Measurements from ENCODE around the gene RBMS3.

Gene RBMS3

GRCh38 chr3:29677421-29677820, 396.6 kb downstream of the RBMS3 start:
- no peak for DNase-seq (ENCODE audit: low read depth in 2 of 2)

- DNase-seq (ENCODE audit: low read depth in 2 of 2), result no peak
Observed at GRCh38 chr3:29679944-29680343, 399.1 kb downstream of the RBMS3 start.

- DNase-seq (ENCODE audit: low read depth in 2 of 2), result no peak
Observed at GRCh38 chr3:29683018-29683993, 402.4 kb downstream of the RBMS3 start.

- DNase-seq (ENCODE audit: low read depth in 2 of 2), result no peak
Observed at GRCh38 chr3:29686889-29687592, 406.2 kb downstream of the RBMS3 start.

DNA sequence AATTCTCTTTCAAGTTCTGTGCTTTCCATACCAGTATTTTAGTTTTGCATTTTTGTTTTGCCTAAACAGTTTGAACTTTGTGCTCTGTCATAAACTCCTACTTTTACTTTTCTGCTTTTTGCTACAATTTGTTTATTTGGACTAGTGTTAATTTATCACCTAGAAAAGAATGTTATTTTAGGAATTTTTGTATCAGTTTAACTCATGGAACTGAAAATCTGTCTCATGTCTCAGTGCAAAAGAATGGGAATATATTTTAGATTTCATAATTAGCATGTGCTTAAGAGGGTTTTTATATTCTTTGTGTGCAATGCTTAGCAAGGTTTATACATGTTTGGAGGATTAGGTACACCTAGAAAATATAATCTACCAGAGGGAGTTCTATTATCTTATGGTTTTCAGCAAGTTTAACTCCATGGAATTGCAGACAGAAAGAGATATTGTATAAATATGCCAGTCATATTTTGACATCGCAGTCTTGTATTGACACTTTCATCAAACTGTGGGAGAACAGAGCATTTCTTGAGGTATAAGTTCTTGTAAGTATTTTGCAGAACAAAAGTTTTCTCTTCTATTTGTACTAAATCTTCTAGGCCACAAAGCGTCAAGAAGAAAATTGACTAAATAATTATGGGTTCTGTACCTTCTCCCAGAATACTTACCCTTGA, 409.9 kb downstream of the RBMS3 start:
- DNase-seq (ENCODE audit: low read depth in 2 of 2), result no peak

DNA sequence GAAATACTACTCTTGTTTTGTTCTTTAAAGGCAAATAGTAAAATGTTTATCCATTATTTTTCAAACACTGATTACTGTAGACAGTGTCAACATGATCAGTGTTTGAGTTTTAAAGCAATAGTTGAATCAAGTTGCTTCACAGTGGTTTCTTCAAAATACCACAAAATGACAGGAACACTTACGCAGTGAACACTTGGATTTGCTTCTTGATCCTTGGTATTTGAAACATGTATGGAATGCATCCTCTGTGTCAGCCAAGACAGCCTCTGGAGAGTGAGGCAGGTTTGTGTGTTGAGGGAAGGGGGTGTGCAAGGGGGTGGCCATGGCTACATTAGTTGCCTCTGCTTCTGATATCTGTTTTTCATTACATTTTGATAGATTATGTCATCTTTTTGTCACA, 413.0 kb downstream of the RBMS3 start:
- no peak for DNase-seq (ENCODE audit: low read depth in 2 of 2)

- no peak for DNase-seq (ENCODE audit: low read depth in 2 of 2)
Observed at GRCh38 chr3:29694331-29694730, 413.5 kb downstream of the RBMS3 start.

- DNase-seq (ENCODE audit: low read depth in 2 of 2), result no peak
Observed at GRCh38 chr3:29694783-29695182, 413.9 kb downstream of the RBMS3 start.

- no peak for DNase-seq (ENCODE audit: low read depth in 2 of 2)
Observed at GRCh38 chr3:29695201-29695600, 414.3 kb downstream of the RBMS3 start.

GRCh38 chr3:29695643-29696198, 414.9 kb downstream of the RBMS3 start:
- DNase-seq (ENCODE audit: low read depth in 2 of 2), result no peak

GRCh38 chr3:29696311-29696710, 415.4 kb downstream of the RBMS3 start:
- no peak for DNase-seq (ENCODE audit: low read depth in 2 of 2)

GRCh38 chr3:29697989-29698388, 417.1 kb downstream of the RBMS3 start:
- DNase-seq (ENCODE audit: low read depth in 2 of 2), result no peak

DNA sequence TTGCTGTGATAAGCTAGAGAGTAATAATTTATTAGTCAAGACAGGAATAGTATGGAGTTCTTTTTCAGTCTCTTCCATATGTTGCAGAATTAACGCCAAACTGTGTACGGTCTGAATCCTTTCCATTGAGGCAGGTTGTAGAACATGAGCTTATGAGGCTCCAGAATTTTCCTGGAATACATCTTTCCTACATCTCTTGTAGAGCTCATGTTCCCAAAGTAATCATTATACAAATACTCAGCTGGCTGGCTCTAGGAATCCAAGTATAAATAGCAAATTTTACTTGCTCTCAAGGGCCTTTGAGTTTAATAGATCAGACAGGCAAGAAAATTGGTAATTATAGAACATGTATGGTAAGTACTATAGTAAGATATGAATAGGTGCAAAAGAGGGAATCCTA, 419.4 kb downstream of the RBMS3 start:
- DNase-seq (ENCODE audit: low read depth in 2 of 2), result no peak

DNA sequence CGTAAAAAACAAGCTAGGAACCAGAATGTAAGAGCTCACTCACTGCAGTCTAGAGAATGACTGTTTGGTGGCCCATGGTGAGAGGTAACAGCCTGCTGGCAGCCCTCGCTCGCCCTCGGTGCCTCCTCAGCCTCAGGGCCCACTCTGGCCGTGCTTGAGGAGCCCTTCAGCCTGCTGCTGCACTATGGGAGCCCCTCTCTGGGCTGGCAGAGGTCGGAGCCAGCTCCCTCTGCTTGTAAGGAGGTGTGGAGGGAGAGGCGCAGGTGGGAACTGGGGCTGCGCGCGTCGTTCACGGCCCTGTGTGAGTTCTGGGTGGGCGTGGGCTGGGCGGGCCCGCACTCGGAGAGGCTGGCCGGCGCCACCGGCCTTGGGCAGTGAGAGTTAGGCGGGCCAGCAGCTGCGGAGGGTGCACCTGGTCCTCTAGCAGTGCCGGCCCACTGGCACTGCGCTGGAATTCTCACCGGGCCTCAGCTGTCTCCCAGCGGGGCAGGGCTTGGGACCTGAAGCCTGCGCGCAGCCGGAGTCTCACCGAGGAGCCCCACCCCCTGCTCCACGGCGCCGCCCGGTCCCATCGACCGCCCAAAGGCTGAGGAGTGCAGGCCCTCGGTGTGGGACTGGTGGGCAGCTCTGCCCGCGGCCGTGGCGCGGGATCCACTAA, 420.6 kb downstream of the RBMS3 start:
- no peak for DNase-seq (ENCODE audit: low read depth in 2 of 2)

DNA sequence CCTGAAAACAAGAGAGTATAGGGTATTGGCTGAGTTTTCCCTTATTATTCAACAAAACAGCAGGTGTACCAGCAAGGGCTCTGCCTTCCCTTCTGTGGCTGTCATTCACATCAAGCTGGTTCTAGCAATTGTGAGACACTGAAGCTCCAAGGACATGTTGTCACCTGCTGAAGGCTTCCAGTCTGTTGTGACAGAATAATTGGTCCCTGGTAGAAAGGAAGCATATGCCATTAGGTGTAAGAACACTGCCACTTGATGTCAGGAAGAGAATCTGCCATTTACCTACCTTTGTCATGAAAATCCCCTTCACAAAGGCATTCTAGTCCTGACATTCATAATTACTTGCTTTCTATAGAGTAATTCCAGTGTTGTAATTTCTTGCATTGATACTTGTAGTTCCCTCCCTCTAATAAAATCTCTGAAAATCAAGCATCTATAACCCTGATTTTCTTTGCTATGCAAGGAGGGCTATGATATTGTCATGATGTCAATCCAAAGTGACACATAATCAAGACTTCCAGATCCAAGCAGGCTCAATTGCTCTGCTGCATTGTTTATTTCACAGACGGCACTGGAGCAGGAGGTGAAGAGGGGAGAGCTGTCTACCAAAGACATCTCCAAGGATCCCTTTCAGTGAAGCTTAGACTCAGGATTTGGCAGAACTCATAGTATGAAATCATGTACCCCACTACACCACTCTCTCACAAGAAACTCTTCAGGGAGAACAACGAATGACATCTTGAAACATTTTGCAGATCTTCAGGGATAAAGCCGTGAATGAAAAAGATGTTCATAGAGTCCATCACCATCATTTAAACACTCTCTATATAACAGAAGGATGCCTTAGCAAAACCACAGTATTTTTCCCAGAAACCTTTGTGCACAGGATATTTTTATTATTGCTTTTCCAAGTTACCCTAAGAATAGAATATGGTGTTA, 425.3 kb downstream of the RBMS3 start:
- DNase-seq (ENCODE audit: low read depth in 2 of 2), result no peak

GRCh38 chr3:29708884-29709283, 428.0 kb downstream of the RBMS3 start:
- DNase-seq (ENCODE audit: low read depth in 2 of 2), result no peak

- DNase-seq (ENCODE audit: low read depth in 2 of 2), result no peak
Observed at GRCh38 chr3:29711255-29711771, 430.4 kb downstream of the RBMS3 start.

GRCh38 chr3:29716213-29716612, 435.3 kb downstream of the RBMS3 start:
- no peak for DNase-seq (ENCODE audit: low read depth in 2 of 2)

- DNase-seq (ENCODE audit: low read depth in 2 of 2), result no peak
Observed at GRCh38 chr3:29718661-29719065, 437.8 kb downstream of the RBMS3 start.

DNA sequence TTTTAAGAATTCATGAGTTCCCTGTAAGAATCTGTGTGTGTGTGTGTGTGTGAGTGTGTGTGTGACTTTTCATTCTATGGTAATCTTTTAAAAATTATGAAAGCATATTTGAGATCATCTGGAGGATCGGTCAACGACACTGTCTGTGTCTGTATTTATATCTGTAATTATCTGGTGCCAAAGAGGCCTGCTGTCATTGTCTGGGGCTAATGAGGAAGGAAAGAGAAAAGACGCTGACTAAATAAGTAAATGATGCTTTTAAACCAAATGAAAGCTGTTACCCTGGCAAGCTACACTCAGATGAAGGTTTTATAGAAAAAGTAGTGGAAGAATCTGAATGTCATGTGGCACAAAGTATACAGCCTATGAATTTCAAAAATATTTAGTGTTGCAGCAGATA, 439.8 kb downstream of the RBMS3 start:
- no peak for DNase-seq (ENCODE audit: low read depth in 2 of 2)
